ENCODE results near the gene ARL17B. TPM values are rescaled to one million over a fixed set of nuclear protein-coding genes. Genes with fewer than 3 reads are reported as not detected.
A peak's percentile ranks its signal among the peaks of the same experiment; 100 is the strongest.
"Not testable (repeated sequence)": the region's sequence is repeated elsewhere in the genome, so short reads cannot be mapped to it uniquely, and the experiment has no call there.

Gene ARL17B
- total and polyA plus RNA-seq, 5 donors = 10.4 to 24.5 (median 12.0) TPM

GRCh38 chr17:46290906-46291546, 70.5 kb downstream of the ARL17B start:
- DNase-seq; H3K9me3 ChIP-seq (ENCODE audit: control insufficient read depth, low read length); intact Hi-C loops (cut with DNase I); H3K27ac ChIP-seq (ENCODE audit: low read length); H3K27me3 ChIP-seq (ENCODE audit: control insufficient read depth, insufficient read depth); H3K4me3 ChIP-seq (ENCODE audit: low read length); H3K4me1 ChIP-seq (ENCODE audit: control insufficient read depth, insufficient read depth, low read length): not testable (repeated sequence)
- 79% methylated on average over 4 of the region's 4 CpGs for WGBS
- peak in 1 of 2 donors; percentile 51 for ATAC-seq

GRCh38 chr17:46287587-46287986, 74.0 kb downstream of the ARL17B start:
- H3K4me1 ChIP-seq (ENCODE audit: control insufficient read depth, insufficient read depth, low read length); H3K4me3 ChIP-seq (ENCODE audit: low read length); DNase-seq; H3K9me3 ChIP-seq (ENCODE audit: control insufficient read depth, low read length); H3K27ac ChIP-seq (ENCODE audit: low read length); H3K27me3 ChIP-seq (ENCODE audit: control insufficient read depth, insufficient read depth): not testable (repeated sequence)
- ATAC-seq = peak; percentile 19 to 36
- intact Hi-C loops (cut with DNase I) = loop anchor here in 1 of 4 donors (10.0 kb wide), 1 partner anchor 283 kb away; no protein-coding TSS in a partner anchor
- WGBS = 79% methylated on average over 7 of the region's 7 CpGs

- 2% methylated on average over 3 of the region's 3 CpGs for WGBS
Measured at GRCh38 chr17:46286764-46287221, 74.8 kb downstream of the ARL17B start.

GRCh38 chr17:46285500-46285899, 76.1 kb downstream of the ARL17B start:
- not testable (repeated sequence) for H3K4me3 ChIP-seq (ENCODE audit: low read length); DNase-seq; H3K27ac ChIP-seq (ENCODE audit: low read length); H3K27me3 ChIP-seq (ENCODE audit: control insufficient read depth, insufficient read depth); H3K9me3 ChIP-seq (ENCODE audit: control insufficient read depth, low read length); ATAC-seq; H3K4me1 ChIP-seq (ENCODE audit: control insufficient read depth, insufficient read depth, low read length)
- intact Hi-C loops (cut with DNase I) = loop anchor here in 1 of 4 donors (10.0 kb wide), 1 partner anchor 281 kb away; no protein-coding TSS in a partner anchor
- 73% methylated on average over 2 of the region's 2 CpGs for WGBS

More at GRCh38 chr17:46286764-46287221, 74.8 kb downstream of the ARL17B start:
- H3K27me3 ChIP-seq (ENCODE audit: control insufficient read depth, insufficient read depth); H3K27ac ChIP-seq (ENCODE audit: low read length); H3K9me3 ChIP-seq (ENCODE audit: control insufficient read depth, low read length); H3K4me3 ChIP-seq (ENCODE audit: low read length); H3K4me1 ChIP-seq (ENCODE audit: control insufficient read depth, insufficient read depth, low read length); DNase-seq: not testable (repeated sequence)
- intact Hi-C loops (cut with DNase I) = loop anchor here in 1 of 4 donors (10.0 kb wide), 1 partner anchor 282 kb away; no protein-coding TSS in a partner anchor
- peak; percentile 67 to 82 for ATAC-seq

- H3K27ac ChIP-seq (ENCODE audit: low read length); H3K4me1 ChIP-seq (ENCODE audit: control insufficient read depth, insufficient read depth, low read length); H3K27me3 ChIP-seq (ENCODE audit: control insufficient read depth, insufficient read depth); H3K9me3 ChIP-seq (ENCODE audit: control insufficient read depth, low read length); H3K4me3 ChIP-seq (ENCODE audit: low read length); DNase-seq; ATAC-seq: not testable (repeated sequence)
- WGBS = 73% methylated on average over 1 of the region's 1 CpG
- intact Hi-C loops (cut with DNase I) = loop anchor here in 1 of 4 donors (10.0 kb wide), 1 partner anchor 280 kb away; no protein-coding TSS in a partner anchor
Measured at GRCh38 chr17:46284467-46284866, 77.1 kb downstream of the ARL17B start.

GRCh38 chr17:46282635-46283034, 78.9 kb downstream of the ARL17B start:
- not testable (repeated sequence) for H3K27ac ChIP-seq (ENCODE audit: low read length); ATAC-seq; DNase-seq; H3K9me3 ChIP-seq (ENCODE audit: control insufficient read depth, low read length); H3K4me3 ChIP-seq (ENCODE audit: low read length); H3K27me3 ChIP-seq (ENCODE audit: control insufficient read depth, insufficient read depth); H3K4me1 ChIP-seq (ENCODE audit: control insufficient read depth, insufficient read depth, low read length)
- intact Hi-C loops (cut with DNase I) = loop anchor here in 1 of 4 donors (10.0 kb wide), 1 partner anchor 278 kb away; no protein-coding TSS in a partner anchor
- whole genome bisulfite sequencing = 94% methylated on average over 12 of the region's 12 CpGs

- not testable (repeated sequence) for H3K9me3 ChIP-seq (ENCODE audit: control insufficient read depth, low read length); H3K27me3 ChIP-seq (ENCODE audit: control insufficient read depth, insufficient read depth); DNase-seq; H3K27ac ChIP-seq (ENCODE audit: low read length); H3K4me3 ChIP-seq (ENCODE audit: low read length); ATAC-seq; H3K4me1 ChIP-seq (ENCODE audit: control insufficient read depth, insufficient read depth, low read length)
- intact Hi-C loops (cut with DNase I) = loop anchor here in 1 of 4 donors (10.0 kb wide), 1 partner anchor 277 kb away; no protein-coding TSS in a partner anchor
- 90% methylated on average over 4 of the region's 4 CpGs for WGBS
Measured at GRCh38 chr17:46281336-46281735, 80.2 kb downstream of the ARL17B start.

- 82% methylated on average over 3 of the region's 3 CpGs for WGBS
- H3K27ac ChIP-seq (ENCODE audit: low read length); H3K9me3 ChIP-seq (ENCODE audit: control insufficient read depth, low read length); H3K4me1 ChIP-seq (ENCODE audit: control insufficient read depth, insufficient read depth, low read length); H3K4me3 ChIP-seq (ENCODE audit: low read length); H3K27me3 ChIP-seq (ENCODE audit: control insufficient read depth, insufficient read depth); DNase-seq; intact Hi-C loops (cut with DNase I): not testable (repeated sequence)
- peak in 1 of 2 donors; percentile 28 for ATAC-seq
Measured at GRCh38 chr17:46276728-46277479, 84.7 kb downstream of the ARL17B start.

GRCh38 chr17:46274238-46274637, 87.3 kb downstream of the ARL17B start:
- Histone ChIP-seq H3K4me1 (ENCODE audit: control insufficient read depth, insufficient read depth, low read length) (no peaks in the 10 kb centered on the region), H3K4me3 (ENCODE audit: low read length) (no peak overlapping the region), H3K27ac (ENCODE audit: low read length) (no peak overlapping the region), H3K27me3 (ENCODE audit: control insufficient read depth, insufficient read depth) (no peaks in the 10 kb centered on the region), H3K9me3 (ENCODE audit: control insufficient read depth, low read length) (no peaks in the 10 kb centered on the region)
- WGBS = 82% methylated on average over 3 of the region's 3 CpGs
- DNase-seq (no peak), ATAC-seq (no peak)
- intact Hi-C loops (cut with DNase I) = no loop called here

GRCh38 chr17:46273541-46274236, 87.9 kb downstream of the ARL17B start:
- no peak for DNase-seq
- H3K27ac ChIP-seq (ENCODE audit: low read length) = no peak overlapping the region
- H3K4me1 ChIP-seq (ENCODE audit: control insufficient read depth, insufficient read depth, low read length) = no peaks in the 10 kb centered on the region
- ATAC-seq = no peak
- H3K27me3 ChIP-seq (ENCODE audit: control insufficient read depth, insufficient read depth) = no peaks in the 10 kb centered on the region
- no peaks in the 10 kb centered on the region for H3K9me3 ChIP-seq (ENCODE audit: control insufficient read depth, low read length)
- H3K4me3 ChIP-seq (ENCODE audit: low read length) = no peak overlapping the region
- 62% methylated on average over 6 of the region's 6 CpGs for WGBS
- intact Hi-C loops (cut with DNase I) = no loop called here
